Omental fat pad (tissue), 4 donors: ENCODE results near the gene ARHGEF26. TPM values are rescaled to one million over a fixed set of nuclear protein-coding genes. Genes with fewer than 3 reads are reported as not detected.

Experiments
- total RNA-seq, 4 donors: library from RNA; depleted of rRNA; stranded (reverse); fragments of >200 nt; gene quantifications; one replicate each; pipeline ENCODE4 v1.1.0, GENCODE V29; 2016

The ARHGEF26 gene
- total RNA-seq, 4 donors from 2014 or later = 12.0 to 26.9 (median 14.1) TPM

Other genes with a start within 250 kb of the ARHGEF26 start
- gene DHX36, start 203.1 kb downstream of the ARHGEF26 start, total RNA-seq = 10 to 100 TPM; 48.4 to 90.2 (median 65.9) TPM